ENCODE results near the gene CCL11.

Gene CCL11

GRCh38 chr17:34257986-34258326 is 27.6 kb upstream of the CCL11 start:
- H3K4me3 ChIP-seq (ENCODE audit: low read length): no peak overlapping the region
- no peaks in the 10 kb centered on the region for H3K36me3 ChIP-seq (ENCODE audit: control insufficient read depth, insufficient read depth, low read length, severe bottlenecking)
- H3K9me3 ChIP-seq (ENCODE audit: control insufficient read depth, low read length): no peaks in the 10 kb centered on the region

GRCh38 chr17:34259146-34259545 is 26.4 kb upstream of the CCL11 start:
- Histone ChIP-seq H3K9me3 (ENCODE audit: control insufficient read depth, low read length) (no peaks in the 10 kb centered on the region), H3K4me1 (ENCODE audit: control insufficient read depth, insufficient read depth, low read length) (peaks cover 34% of the 10 kb centered on the region), H3K36me3 (ENCODE audit: control insufficient read depth, insufficient read depth, low read length, severe bottlenecking) (no peaks in the 10 kb centered on the region), H3K9ac (ENCODE audit: low read length) (no peak overlapping the region), H3K4me3 (ENCODE audit: low read length) (no peak overlapping the region), H3K27me3 (replicated peaks; ENCODE audit: control insufficient read depth, insufficient read depth, low read length) (no peaks in the 10 kb centered on the region)
- DNase-seq (ENCODE audit: low read depth): peak; percentile 53

More at GRCh38 chr17:34257986-34258326, 27.6 kb upstream of the CCL11 start:
- DNase-seq (ENCODE audit: low read depth): no peak
- Histone ChIP-seq H3K4me1 (ENCODE audit: control insufficient read depth, insufficient read depth, low read length) (peaks cover 44% of the 10 kb centered on the region), H3K27me3 (replicated peaks; ENCODE audit: control insufficient read depth, insufficient read depth, low read length) (no peaks in the 10 kb centered on the region), H3K9ac (ENCODE audit: low read length) (no peak overlapping the region)

DNA sequence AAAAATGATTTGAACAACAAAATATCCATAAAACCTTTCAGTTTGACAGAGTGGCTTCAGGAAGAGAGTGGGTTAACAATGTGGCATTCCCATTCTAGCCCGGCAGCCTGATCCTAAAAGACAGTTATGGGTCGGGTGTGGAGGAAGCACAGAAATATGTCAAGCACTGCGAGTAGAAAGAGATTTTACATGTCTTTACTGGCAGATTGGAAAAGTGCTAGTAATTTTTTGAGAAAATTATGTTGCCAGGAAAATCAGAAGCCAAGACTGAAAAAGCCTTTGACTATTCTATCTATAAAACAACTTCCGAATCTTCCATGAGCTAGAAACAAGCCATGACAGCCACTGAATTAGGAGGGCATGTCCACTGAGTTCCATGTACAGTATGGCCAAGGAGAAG is 24.7 kb upstream of the CCL11 start:
- no peak overlapping the region for H3K4me3 ChIP-seq (ENCODE audit: low read length)
- no peak overlapping the region for H3K9ac ChIP-seq (ENCODE audit: low read length)
- H3K36me3 ChIP-seq (ENCODE audit: control insufficient read depth, insufficient read depth, low read length, severe bottlenecking): no peaks in the 10 kb centered on the region
- peaks cover 19% of the 10 kb centered on the region for H3K4me1 ChIP-seq (ENCODE audit: control insufficient read depth, insufficient read depth, low read length)
- no peaks in the 10 kb centered on the region for H3K9me3 ChIP-seq (ENCODE audit: control insufficient read depth, low read length)
- H3K27me3 ChIP-seq (replicated peaks; ENCODE audit: control insufficient read depth, insufficient read depth, low read length): no peaks in the 10 kb centered on the region
- no peak for DNase-seq (ENCODE audit: low read depth)

DNA sequence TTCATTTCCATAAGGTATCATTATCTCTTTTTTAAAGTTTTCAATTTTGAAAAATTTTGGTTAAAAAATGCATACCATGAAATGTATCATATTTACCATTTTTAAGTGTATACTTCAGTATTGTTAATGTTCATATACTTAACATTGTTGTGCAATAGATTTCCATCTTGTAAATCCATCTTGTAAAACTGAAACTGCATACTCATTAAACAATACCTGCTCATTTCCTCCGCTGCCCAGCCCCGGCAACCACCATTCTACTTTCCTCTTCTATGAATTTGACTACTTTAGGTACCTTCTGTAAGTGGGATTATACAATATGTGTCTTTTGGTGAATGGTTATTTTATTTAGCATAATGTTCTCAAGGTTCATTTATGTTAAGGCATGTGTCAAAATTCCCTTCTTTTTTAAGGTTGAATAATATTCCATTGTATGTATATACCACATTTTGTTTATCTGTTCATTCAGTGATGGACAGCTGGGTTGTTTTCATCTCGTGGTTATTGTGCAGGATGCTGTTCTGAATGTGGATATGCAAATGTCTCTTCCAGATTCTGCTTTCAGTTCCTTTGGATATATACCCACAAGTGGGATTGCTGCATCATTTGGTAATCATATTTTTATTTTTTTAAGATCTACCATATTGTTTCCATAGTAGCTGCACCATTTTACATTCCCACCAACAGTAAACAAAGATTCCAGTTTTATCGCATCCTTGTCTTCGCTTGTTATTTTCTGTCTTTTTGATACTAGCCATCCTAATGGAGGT is 23.8 kb upstream of the CCL11 start:
- H3K27me3 ChIP-seq (replicated peaks; ENCODE audit: control insufficient read depth, insufficient read depth, low read length): no peaks in the 10 kb centered on the region
- no peaks in the 10 kb centered on the region for H3K36me3 ChIP-seq (ENCODE audit: control insufficient read depth, insufficient read depth, low read length, severe bottlenecking)
- DNase-seq (ENCODE audit: low read depth): no peak
- H3K9me3 ChIP-seq (ENCODE audit: control insufficient read depth, low read length): no peaks in the 10 kb centered on the region
- H3K4me3 ChIP-seq (ENCODE audit: low read length): no peak overlapping the region
- H3K9ac ChIP-seq (ENCODE audit: low read length): no peak overlapping the region
- H3K4me1 ChIP-seq (ENCODE audit: control insufficient read depth, insufficient read depth, low read length): peaks cover 12% of the 10 kb centered on the region

GRCh38 chr17:34265711-34266110 is 19.8 kb upstream of the CCL11 start:
- no peaks in the 10 kb centered on the region for H3K27me3 ChIP-seq (replicated peaks; ENCODE audit: control insufficient read depth, insufficient read depth, low read length)
- H3K4me1 ChIP-seq (ENCODE audit: control insufficient read depth, insufficient read depth, low read length): peaks cover 7% of the 10 kb centered on the region
- H3K36me3 ChIP-seq (ENCODE audit: control insufficient read depth, insufficient read depth, low read length, severe bottlenecking): no peaks in the 10 kb centered on the region
- H3K4me3 ChIP-seq (ENCODE audit: low read length): no peak overlapping the region
- DNase-seq (ENCODE audit: low read depth): no peak
- H3K9me3 ChIP-seq (ENCODE audit: control insufficient read depth, low read length): no peaks in the 10 kb centered on the region
- H3K9ac ChIP-seq (ENCODE audit: low read length): no peak overlapping the region

- Histone ChIP-seq H3K9me3 (ENCODE audit: control insufficient read depth, low read length) (no peaks in the 10 kb centered on the region), H3K9ac (ENCODE audit: low read length) (no peak within 1 kb of the TSS), H3K36me3 (ENCODE audit: control insufficient read depth, insufficient read depth, low read length, severe bottlenecking) (no peaks in the 10 kb centered on the region), H3K27me3 (replicated peaks; ENCODE audit: control insufficient read depth, insufficient read depth, low read length) (no peaks in the 10 kb centered on the region), H3K4me1 (ENCODE audit: control insufficient read depth, insufficient read depth, low read length) (peaks cover 14% of the 10 kb centered on the region), H3K4me3 (ENCODE audit: low read length) (no peak within 1 kb of the TSS)
- DNase-seq (ENCODE audit: low read depth): no peak
These were observed 15.6 kb upstream of the CCL11 start, which contains the start of gene CCL7 for GRCh38 chr17:34269969-34270368. Gene CCL7, plus strand, starts transcription at chr17:34270221. Its CDS starts 70 bp downstream, at chr17:34270291.

- H3K9ac ChIP-seq (ENCODE audit: low read length): no peak overlapping the region
- DNase-seq (ENCODE audit: low read depth): peak; percentile 90
- H3K9me3 ChIP-seq (ENCODE audit: control insufficient read depth, low read length): no peaks in the 10 kb centered on the region
- no peaks in the 10 kb centered on the region for H3K36me3 ChIP-seq (ENCODE audit: control insufficient read depth, insufficient read depth, low read length, severe bottlenecking)
- H3K4me3 ChIP-seq (ENCODE audit: low read length): no peak overlapping the region
- peaks cover 16% of the 10 kb centered on the region for H3K4me1 ChIP-seq (ENCODE audit: control insufficient read depth, insufficient read depth, low read length)
- H3K27me3 ChIP-seq (replicated peaks; ENCODE audit: control insufficient read depth, insufficient read depth, low read length): no peaks in the 10 kb centered on the region
These were observed 9.7 kb upstream of the CCL11 start for GRCh38 chr17:34275881-34276280.

DNA sequence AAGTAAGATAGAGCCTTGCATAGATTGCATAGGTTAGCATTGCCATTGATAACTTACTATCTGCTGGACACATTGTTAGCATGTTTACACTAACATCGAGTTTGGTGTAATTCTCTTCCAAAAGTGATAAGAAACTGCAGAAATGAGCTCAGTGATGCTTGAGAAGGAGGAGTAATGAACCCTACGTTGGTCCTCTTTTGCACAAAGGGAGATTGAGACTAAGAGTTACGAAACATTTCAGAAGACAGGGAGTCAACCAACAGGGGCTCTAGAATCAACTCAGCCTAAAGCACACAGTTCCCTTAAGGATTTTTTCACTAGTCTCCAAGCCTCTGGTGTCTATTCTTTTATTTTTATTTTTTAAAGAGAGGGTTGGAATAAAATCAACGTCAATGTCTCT is 8.7 kb upstream of the CCL11 start:
- H3K9me3 ChIP-seq (ENCODE audit: control insufficient read depth, low read length): no peaks in the 10 kb centered on the region
- no peak overlapping the region for H3K9ac ChIP-seq (ENCODE audit: low read length)
- H3K36me3 ChIP-seq (ENCODE audit: control insufficient read depth, insufficient read depth, low read length, severe bottlenecking): no peaks in the 10 kb centered on the region
- DNase-seq (ENCODE audit: low read depth): no peak
- H3K4me1 ChIP-seq (ENCODE audit: control insufficient read depth, insufficient read depth, low read length): peaks cover 16% of the 10 kb centered on the region
- H3K4me3 ChIP-seq (ENCODE audit: low read length): no peak overlapping the region
- H3K27me3 ChIP-seq (replicated peaks; ENCODE audit: control insufficient read depth, insufficient read depth, low read length): no peaks in the 10 kb centered on the region

- DNase-seq (ENCODE audit: low read depth): no peak
- Histone ChIP-seq H3K9me3 (ENCODE audit: control insufficient read depth, low read length) (no peaks in the 10 kb centered on the region), H3K36me3 (ENCODE audit: control insufficient read depth, insufficient read depth, low read length, severe bottlenecking) (no peaks in the 10 kb centered on the region), H3K9ac (ENCODE audit: low read length) (no peak overlapping the region), H3K4me1 (ENCODE audit: control insufficient read depth, insufficient read depth, low read length) (peaks cover 17% of the 10 kb centered on the region), H3K27me3 (replicated peaks; ENCODE audit: control insufficient read depth, insufficient read depth, low read length) (no peaks in the 10 kb centered on the region), H3K4me3 (ENCODE audit: low read length) (no peak overlapping the region)
These were observed 2.0 kb upstream of the CCL11 start for GRCh38 chr17:34283571-34283970.

DNA sequence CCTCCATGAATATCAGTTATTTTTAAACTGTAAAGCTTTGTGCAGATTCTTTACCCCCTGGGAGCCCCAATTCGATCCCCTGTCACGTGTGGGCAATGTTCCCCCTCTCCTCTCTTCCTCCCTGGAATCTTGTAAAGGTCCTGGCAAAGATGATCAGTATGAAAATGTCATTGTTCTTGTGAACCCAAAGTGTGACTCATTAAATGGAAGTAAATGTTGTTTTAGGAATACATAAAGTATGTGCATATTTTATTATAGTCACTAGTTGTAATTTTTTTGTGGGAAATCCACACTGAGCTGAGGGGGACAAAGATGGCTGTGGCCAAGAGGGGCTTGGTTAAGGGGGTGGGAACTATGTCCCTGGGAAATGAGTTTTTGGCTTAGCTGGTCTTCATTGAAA is 2.3 kb downstream of the CCL11 start:
- no peaks in the 10 kb centered on the region for H3K27me3 ChIP-seq (replicated peaks; ENCODE audit: control insufficient read depth, insufficient read depth, low read length)
- H3K4me3 ChIP-seq (ENCODE audit: low read length): no peak overlapping the region
- peaks cover 18% of the 10 kb centered on the region for H3K4me1 ChIP-seq (ENCODE audit: control insufficient read depth, insufficient read depth, low read length)
- no peak overlapping the region for H3K9ac ChIP-seq (ENCODE audit: low read length)
- H3K36me3 ChIP-seq (ENCODE audit: control insufficient read depth, insufficient read depth, low read length, severe bottlenecking): no peaks in the 10 kb centered on the region
- no peak for DNase-seq (ENCODE audit: low read depth)
- no peaks in the 10 kb centered on the region for H3K9me3 ChIP-seq (ENCODE audit: control insufficient read depth, low read length)

DNA sequence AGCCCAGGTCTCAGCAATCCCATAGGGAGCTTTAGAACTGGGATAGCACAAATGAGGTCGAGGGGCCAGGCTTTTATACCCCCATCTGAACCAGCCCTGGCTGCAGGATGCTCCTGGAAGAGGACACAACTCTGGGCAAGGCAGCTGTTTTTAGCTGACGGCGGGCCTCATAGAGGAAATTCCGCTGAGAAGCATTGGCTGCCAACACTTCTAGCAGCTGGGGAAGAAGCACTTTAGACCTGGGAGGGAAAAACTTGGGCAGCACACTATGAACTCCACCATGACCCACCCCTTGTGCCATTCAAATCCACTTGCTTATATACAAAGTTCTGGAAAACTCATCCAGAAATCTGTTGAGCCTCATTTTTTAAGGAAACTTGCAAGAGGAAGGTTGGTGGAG is 5.0 kb downstream of the CCL11 start:
- Histone ChIP-seq H3K9ac (ENCODE audit: low read length) (no peak overlapping the region), H3K4me3 (ENCODE audit: low read length) (no peak overlapping the region), H3K36me3 (ENCODE audit: control insufficient read depth, insufficient read depth, low read length, severe bottlenecking) (no peaks in the 10 kb centered on the region), H3K27me3 (replicated peaks; ENCODE audit: control insufficient read depth, insufficient read depth, low read length) (no peaks in the 10 kb centered on the region), H3K9me3 (ENCODE audit: control insufficient read depth, low read length) (no peaks in the 10 kb centered on the region), H3K4me1 (ENCODE audit: control insufficient read depth, insufficient read depth, low read length) (peaks cover 18% of the 10 kb centered on the region)
- no peak for DNase-seq (ENCODE audit: low read depth)

Measured in adipocyte (in vitro differentiated cells).